B cell (primary cell): ENCODE data around the gene FKBP15.

Source experiments
- CTCF ChIP-seq: fragments of 200-600 bp; IDR thresholded peaks from one replicate; pipeline ENCODE4 v1.8.0; 2022; ENCODE audit warnings: antibody characterized with exemption, mild to moderate bottlenecking
- EZH2 ChIP-seq: IDR thresholded peaks from 2 replicates; pipeline ENCODE4 v1.6.1; 2012; ENCODE audit warnings: borderline replicate concordance, low read depth, mild to moderate bottlenecking, moderate library complexity, low read length; ENCODE audit not compliant: insufficient read depth, poor library complexity, severe bottlenecking

- no peak for TF ChIP-seq EZH2
- TF ChIP-seq CTCF = no peak
Observed at GRCh38 chr9:113129884-113130283, 91.2 kb downstream of the FKBP15 start.
